GM18505 (cell line): ENCODE measurements around the gene PLPP3.

Experiments used
- ATAC-seq: cut with Tn5 transposase; IDR thresholded peaks from one replicate; pipeline ENCODE4 v1.9.1; 2021; ENCODE audit not compliant: unreplicated experiment
- POLR2A ChIP-seq: IDR thresholded peaks from 4 replicates; pipeline ENCODE4 v1.6.1; 2011; ENCODE audit warnings: borderline replicate concordance; ENCODE audit not compliant: insufficient read depth, insufficient read length; ENCODE audit errors: extremely low read depth

The PLPP3 gene

GRCh38 chr1:56566061-56566744, 13.2 kb downstream of the PLPP3 start:
- TF ChIP-seq POLR2A, result no peak
- ATAC-seq, result no peak

GRCh38 chr1:56564615-56565014, 14.7 kb downstream of the PLPP3 start:
- no peak for TF ChIP-seq POLR2A

GRCh38 chr1:56563568-56563967, 15.8 kb downstream of the PLPP3 start:
- no peak for TF ChIP-seq POLR2A
- no peak for ATAC-seq

More at GRCh38 chr1:56564615-56565014, 14.7 kb downstream of the PLPP3 start:
- no peak for ATAC-seq

GRCh38 chr1:56562891-56563452, 16.4 kb downstream of the PLPP3 start:
- no peak for TF ChIP-seq POLR2A
- no peak for ATAC-seq

DNA sequence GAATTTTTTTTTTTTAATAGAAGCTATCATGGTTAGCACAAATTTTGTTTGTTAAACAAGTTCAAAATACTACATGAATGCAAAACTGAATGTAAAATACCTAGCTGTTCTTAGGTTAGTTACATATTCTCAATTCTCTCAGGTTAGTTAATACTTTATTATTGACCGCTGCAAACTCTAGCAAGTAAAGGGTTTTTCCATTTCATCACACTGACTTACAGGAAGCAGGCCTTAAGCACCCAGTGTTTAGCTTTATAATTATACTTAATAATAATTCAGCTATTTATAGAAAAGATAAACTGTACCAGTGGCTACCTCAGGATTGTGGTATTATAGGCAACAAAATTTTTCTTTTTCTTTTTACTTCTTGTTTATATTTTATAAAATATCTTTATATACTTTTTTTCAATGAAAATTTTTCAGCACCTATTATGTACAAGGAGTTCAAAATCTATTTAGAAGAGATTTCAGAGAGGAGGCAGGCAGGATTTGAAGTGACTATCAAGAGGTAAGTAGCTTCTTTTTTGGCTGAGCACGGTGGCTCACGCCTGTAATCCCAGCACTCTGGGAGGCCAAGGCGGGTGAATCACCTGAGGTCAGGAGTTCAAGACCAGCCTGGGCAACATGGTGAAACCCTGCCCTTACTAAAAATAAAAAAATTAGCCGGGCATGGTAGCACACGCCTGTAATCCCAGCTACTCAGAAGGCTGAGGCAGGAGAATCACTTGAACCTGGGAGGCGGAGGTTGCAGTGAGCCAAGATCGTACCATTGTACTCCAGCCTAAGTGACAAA, 17.9 kb downstream of the PLPP3 start:
- no peak for TF ChIP-seq POLR2A
- ATAC-seq, result no peak

DNA sequence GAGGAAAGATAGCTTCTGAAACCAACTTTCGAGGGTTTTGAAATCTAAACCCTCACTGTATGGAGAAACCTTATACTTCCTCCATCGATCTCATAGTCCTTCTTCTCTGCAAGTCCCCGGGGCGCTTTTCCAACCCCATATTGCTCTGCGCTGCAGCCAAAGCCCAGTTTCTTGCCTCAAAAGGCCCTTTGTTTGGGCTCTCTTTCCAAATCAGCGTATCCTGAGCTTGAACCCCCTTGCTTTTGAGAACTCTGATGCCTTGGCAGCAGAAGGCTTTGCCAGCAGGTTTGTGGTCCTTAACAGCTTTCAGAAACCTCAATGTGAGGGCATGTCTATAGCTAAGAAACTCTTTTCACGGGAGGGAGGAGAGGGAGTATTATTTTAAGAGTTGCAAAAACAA, 21.6 kb downstream of the PLPP3 start:
- no peak for ATAC-seq
- no peak for TF ChIP-seq POLR2A

- ATAC-seq, result no peak
- TF ChIP-seq POLR2A, result no peak
These were observed 23.9 kb downstream of the PLPP3 start for GRCh38 chr1:56555448-56555847.

- ATAC-seq, result no peak
- TF ChIP-seq POLR2A, result no peak
These were observed 26.3 kb downstream of the PLPP3 start for GRCh38 chr1:56553046-56553445.

- TF ChIP-seq POLR2A, result no peak
- no peak for ATAC-seq
These were observed 27.0 kb downstream of the PLPP3 start for GRCh38 chr1:56552349-56552748.

DNA sequence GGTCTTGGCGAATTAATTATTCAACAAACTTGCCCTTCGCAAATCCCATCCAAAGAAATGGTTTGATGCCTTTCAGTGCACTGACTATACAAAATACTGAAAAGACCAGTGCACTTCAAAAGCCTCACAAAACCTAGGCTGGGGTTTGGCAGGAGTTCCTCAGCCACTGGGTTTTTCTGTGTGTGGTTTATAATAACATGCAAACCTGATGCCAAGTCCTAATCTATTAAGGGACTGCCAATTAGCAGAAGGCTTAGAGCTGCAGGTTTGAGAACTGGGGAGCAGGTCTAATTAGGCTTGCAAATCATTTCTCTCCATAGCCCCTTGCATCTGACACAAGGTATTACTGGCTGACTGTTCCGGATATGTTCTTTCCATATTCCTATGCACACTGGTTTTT, 27.7 kb downstream of the PLPP3 start:
- ATAC-seq, result no peak
- TF ChIP-seq POLR2A, result no peak

DNA sequence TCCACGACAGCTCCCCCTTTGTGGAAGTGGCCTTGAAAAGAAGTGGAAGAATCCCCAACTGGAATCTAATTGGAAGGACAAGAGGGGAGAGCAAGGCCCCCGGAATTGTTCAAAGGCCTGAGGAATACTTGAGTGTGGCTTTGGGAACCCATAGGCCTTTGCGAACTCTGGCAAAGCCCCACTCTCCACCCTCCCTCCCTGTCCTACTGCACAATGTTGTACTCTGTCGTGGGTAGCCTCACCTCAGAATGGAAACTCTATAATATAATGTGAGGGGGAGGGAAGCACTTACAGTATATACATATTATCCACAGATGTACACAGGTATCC, 28.5 kb downstream of the PLPP3 start:
- ATAC-seq, result no peak
- no peak for TF ChIP-seq POLR2A

- no peak for TF ChIP-seq POLR2A
- ATAC-seq, result no peak
These were observed 29.1 kb downstream of the PLPP3 start for GRCh38 chr1:56550138-56550858.

GRCh38 chr1:56548571-56548970, 30.8 kb downstream of the PLPP3 start:
- TF ChIP-seq POLR2A, result no peak
- ATAC-seq, result no peak
